Neural progenitor cell (in vitro differentiated cells): ENCODE measurements around the gene RNF121. TPM values are rescaled to one million over a fixed set of nuclear protein-coding genes. Genes with fewer than 3 reads are reported as not detected.

ENCODE experiments used
- DNase-seq: peaks from one replicate; pipeline ENCODE4 v3.0.0-alpha.2; 2016; ENCODE audit warnings: low spot score
- H2AFZ ChIP-seq: fragments of 200-600 bp; sonication (generic); replicated peaks from 2 replicates; pipeline ENCODE4 v1.6.1; 2016; ENCODE audit warnings: antibody characterized with exemption
- H3F3A ChIP-seq: fragments of 200-600 bp; sonication (generic); 2 replicates; pipeline ENCODE4 v1.6.1; 2016; ENCODE audit warnings: antibody characterized with exemption, low read depth
- H3K27ac ChIP-seq: fragments of 200-600 bp; sonication (generic); 2 replicates; pipeline ENCODE4 v1.5.1; 2016; ENCODE audit warnings: mild to moderate bottlenecking
- H3K27me3 ChIP-seq: fragments of 200-600 bp; sonication (generic); 2 replicates; pipeline ENCODE4 v1.6.1; 2016; ENCODE audit warnings: mild to moderate bottlenecking, moderate library complexity
- H3K36me3 ChIP-seq: fragments of 200-600 bp; sonication (generic); 2 replicates; pipeline ENCODE4 v1.5.1; 2016
- H3K4me1 ChIP-seq: fragments of 200-600 bp; sonication (generic); 2 replicates; pipeline ENCODE4 v1.6.1; 2016; ENCODE audit warnings: mixed run types
- H3K4me2 ChIP-seq: fragments of 200-600 bp; sonication (generic); 2 replicates; pipeline ENCODE4 v1.6.1; 2016
- H3K4me3 ChIP-seq: fragments of 200-600 bp; sonication (generic); 2 replicates; pipeline ENCODE4 v1.5.1; 2016
- H3K79me2 ChIP-seq: fragments of 200-600 bp; sonication (generic); 2 replicates; pipeline ENCODE4 v1.6.1; 2016; ENCODE audit warnings: low read depth
- H3K9ac ChIP-seq: fragments of 200-600 bp; sonication (generic); 2 replicates; pipeline ENCODE4 v1.6.1; 2016
- H3K9me3 ChIP-seq: fragments of 200-600 bp; sonication (generic); 2 replicates; pipeline ENCODE4 v1.5.1; 2016; ENCODE audit warnings: low read depth
- H4K20me1 ChIP-seq: fragments of 200-600 bp; sonication (generic); 2 replicates; pipeline ENCODE4 v1.6.1; 2016; ENCODE audit warnings: low read depth
- H3K27ac Mint-ChIP-seq: 3 replicates; pipeline ENCODE4 v1.8.0; 2021; ENCODE audit warnings: mixed read lengths
- H3K27me3 Mint-ChIP-seq: 2 replicates; pipeline ENCODE4 v1.8.0; 2022; ENCODE audit warnings: low read depth, mild to moderate bottlenecking, inconsistent platforms, moderate library complexity, mixed read lengths; ENCODE audit not compliant: insufficient read depth
- H3K36me3 Mint-ChIP-seq: 3 replicates; pipeline ENCODE4 v1.8.0; 2021; ENCODE audit warnings: mixed read lengths
- H3K4me1 Mint-ChIP-seq: 3 replicates; pipeline ENCODE4 v1.8.0; 2021; ENCODE audit warnings: mixed read lengths
- H3K4me3 Mint-ChIP-seq: 3 replicates; pipeline ENCODE4 v1.8.0; 2021; ENCODE audit warnings: mild to moderate bottlenecking, moderate library complexity, mixed read lengths
- H3K9me3 Mint-ChIP-seq: 3 replicates; pipeline ENCODE4 v1.8.0; 2020; ENCODE audit warnings: mixed read lengths
- EZH2 ChIP-seq: fragments of 200-600 bp; sonication (generic); IDR thresholded peaks from 2 replicates; pipeline ENCODE4 v1.6.1; 2017; ENCODE audit warnings: antibody characterized with exemption, mild to moderate bottlenecking, moderate library complexity
- EZH2phosphoT487 ChIP-seq: fragments of 200-600 bp; sonication (generic); IDR thresholded peaks from 2 replicates; pipeline ENCODE4 v1.6.1; 2017; ENCODE audit warnings: antibody characterized with exemption
- total RNA-seq: library from RNA; depleted of rRNA; stranded (reverse); fragments of >200 nt; gene quantifications from 2 replicates; pipeline ENCODE4 v1.2.3, GENCODE V29; 2015; ENCODE audit warnings: low replicate concordance
- TF ChIP-seq, protein P1 (sequence below): fragments of 200-600 bp; sonication (generic); IDR thresholded peaks from 2 replicates; pipeline ENCODE4 v1.5.1; 2017; ENCODE audit warnings: antibody characterized with exemption, mild to moderate bottlenecking

Gene RNF121
- total RNA-seq, 1 donor from 2014 or later, result 16.7 TPM

DNA sequence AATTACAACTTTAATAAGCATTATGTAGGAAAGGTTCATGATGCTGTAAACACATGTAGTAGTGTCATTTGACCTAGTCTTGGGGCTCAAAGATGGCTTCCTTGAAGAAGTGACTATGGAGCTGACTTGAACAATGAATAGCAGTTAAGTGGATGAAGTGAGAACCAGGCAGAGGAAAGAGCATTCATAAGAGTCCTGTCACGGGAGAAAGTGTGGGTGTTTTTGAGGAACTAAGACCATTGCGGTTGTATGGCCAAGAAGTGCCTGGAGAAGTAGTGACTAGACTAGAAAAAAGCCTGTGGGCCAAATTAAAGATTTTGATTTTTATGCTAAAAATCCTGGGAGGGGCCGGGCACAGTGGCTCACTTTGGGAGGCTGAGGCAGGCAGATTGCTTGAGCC is 62.6 kb downstream of the RNF121 start:
- TF ChIP-seq EZH2phosphoT487 (no peak), EZH2 (no peak)
- TF ChIP-seq, protein P1, sequence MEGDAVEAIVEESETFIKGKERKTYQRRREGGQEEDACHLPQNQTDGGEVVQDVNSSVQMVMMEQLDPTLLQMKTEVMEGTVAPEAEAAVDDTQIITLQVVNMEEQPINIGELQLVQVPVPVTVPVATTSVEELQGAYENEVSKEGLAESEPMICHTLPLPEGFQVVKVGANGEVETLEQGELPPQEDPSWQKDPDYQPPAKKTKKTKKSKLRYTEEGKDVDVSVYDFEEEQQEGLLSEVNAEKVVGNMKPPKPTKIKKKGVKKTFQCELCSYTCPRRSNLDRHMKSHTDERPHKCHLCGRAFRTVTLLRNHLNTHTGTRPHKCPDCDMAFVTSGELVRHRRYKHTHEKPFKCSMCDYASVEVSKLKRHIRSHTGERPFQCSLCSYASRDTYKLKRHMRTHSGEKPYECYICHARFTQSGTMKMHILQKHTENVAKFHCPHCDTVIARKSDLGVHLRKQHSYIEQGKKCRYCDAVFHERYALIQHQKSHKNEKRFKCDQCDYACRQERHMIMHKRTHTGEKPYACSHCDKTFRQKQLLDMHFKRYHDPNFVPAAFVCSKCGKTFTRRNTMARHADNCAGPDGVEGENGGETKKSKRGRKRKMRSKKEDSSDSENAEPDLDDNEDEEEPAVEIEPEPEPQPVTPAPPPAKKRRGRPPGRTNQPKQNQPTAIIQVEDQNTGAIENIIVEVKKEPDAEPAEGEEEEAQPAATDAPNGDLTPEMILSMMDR, result no peak
- Histone ChIP-seq H3K27ac (no peak overlapping the region), H3K36me3 (no peaks in the 10 kb centered on the region), H3K4me3 (no peak overlapping the region), H3K79me2 (no peaks in the 10 kb centered on the region), H3K9me3 (no peaks in the 10 kb centered on the region), H4K20me1 (no peaks in the 10 kb centered on the region), H3K4me1 (no peaks in the 10 kb centered on the region), H3K9ac (no peak overlapping the region), H3K4me2 (no peak overlapping the region), H3K27me3 (no peaks in the 10 kb centered on the region), H2AFZ (no peak overlapping the region), H3F3A (peaks cover 3% of the 10 kb centered on the region)
- no peak for DNase-seq
- Mint-ChIP-seq H3K36me3 (peaks cover 5% of the 10 kb centered on the region), H3K27me3 (no peaks in the 10 kb centered on the region), H3K4me1 (no peaks in the 10 kb centered on the region), H3K27ac (no peak overlapping the region), H3K4me3 (no peak overlapping the region), H3K9me3 (no peaks in the 10 kb centered on the region)

DNA sequence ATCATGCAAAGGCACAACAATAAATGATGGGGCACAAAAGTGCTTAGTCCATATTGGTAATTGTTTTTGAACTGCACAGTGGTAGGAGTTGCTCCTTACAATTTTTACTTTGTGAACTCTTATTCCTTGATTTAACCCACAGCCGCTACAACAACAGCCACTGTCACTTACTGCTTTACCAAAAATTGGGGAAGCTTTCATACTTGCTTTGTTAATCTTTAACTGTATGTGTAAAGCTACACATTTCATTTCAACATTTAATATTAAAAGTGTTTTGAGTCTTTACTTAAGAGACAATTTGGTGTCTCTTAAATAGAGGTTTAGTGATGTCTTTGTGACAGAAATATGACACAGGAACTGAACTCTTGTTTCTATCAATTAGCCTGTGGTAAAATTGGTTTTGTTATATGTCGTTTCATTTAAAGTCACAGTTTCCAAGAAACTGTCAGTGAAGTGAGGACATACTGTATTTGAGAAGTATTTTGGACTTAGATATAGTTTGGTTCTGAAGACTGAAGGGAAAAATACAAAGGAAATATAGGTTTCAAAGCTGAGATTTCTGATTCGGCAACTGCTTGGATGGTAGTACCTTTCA is 63.4 kb downstream of the RNF121 start:
- H3K4me3 ChIP-seq, result no peak overlapping the region
- H3K4me3 Mint-ChIP-seq, result no peak overlapping the region
- no peaks in the 10 kb centered on the region for H3K9me3 ChIP-seq
- H3K4me1 ChIP-seq, result no peaks in the 10 kb centered on the region
- no peaks in the 10 kb centered on the region for H3K27me3 Mint-ChIP-seq
- H3K36me3 ChIP-seq, result no peaks in the 10 kb centered on the region
- H3K9me3 Mint-ChIP-seq, result no peaks in the 10 kb centered on the region
- H3K4me1 Mint-ChIP-seq, result peaks cover 2% of the 10 kb centered on the region
- H2AFZ ChIP-seq, result no peak overlapping the region
- no peak for DNase-seq
- H3K36me3 Mint-ChIP-seq, result peaks cover 6% of the 10 kb centered on the region
- TF ChIP-seq, protein P1, result no peak
- no peak for TF ChIP-seq EZH2phosphoT487
- TF ChIP-seq EZH2, result no peak
- H3K27me3 ChIP-seq, result no peaks in the 10 kb centered on the region
- H3K4me2 ChIP-seq, result no peak overlapping the region
- no peak overlapping the region for H3K27ac ChIP-seq
- H4K20me1 ChIP-seq, result no peaks in the 10 kb centered on the region
- H3K79me2 ChIP-seq, result no peaks in the 10 kb centered on the region
- peaks cover 3% of the 10 kb centered on the region for H3F3A ChIP-seq
- H3K27ac Mint-ChIP-seq, result no peak overlapping the region
- no peak overlapping the region for H3K9ac ChIP-seq

DNA sequence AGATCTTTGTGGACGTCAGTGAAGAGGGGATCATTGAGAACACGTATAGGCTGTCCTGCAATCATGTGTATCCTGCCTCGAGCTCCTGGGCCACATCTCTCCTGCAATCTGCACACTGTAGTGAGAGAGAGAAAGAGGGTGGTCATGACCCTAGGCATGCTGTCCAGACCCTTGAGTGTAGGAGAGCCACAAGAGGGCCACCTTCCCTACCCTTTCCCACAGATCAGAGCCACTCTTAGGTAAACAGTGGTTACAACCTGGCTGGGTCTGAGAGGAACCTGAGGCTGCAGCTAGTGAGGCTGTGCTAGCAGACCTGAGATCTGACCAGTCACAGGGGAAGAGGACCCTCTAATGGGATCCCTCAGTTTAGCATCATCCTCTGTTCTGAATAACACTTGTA is 65.9 kb downstream of the RNF121 start:
- Histone ChIP-seq H3K9me3 (no peaks in the 10 kb centered on the region), H3K4me2 (no peak overlapping the region), H3K4me3 (no peak overlapping the region), H3K27me3 (no peaks in the 10 kb centered on the region), H3K36me3 (no peaks in the 10 kb centered on the region), H3K27ac (no peak overlapping the region), H3K4me1 (no peaks in the 10 kb centered on the region), H3K9ac (no peak overlapping the region), H3F3A (peaks cover 3% of the 10 kb centered on the region), H2AFZ (no peak overlapping the region), H4K20me1 (no peaks in the 10 kb centered on the region), H3K79me2 (no peaks in the 10 kb centered on the region)
- no peaks in the 10 kb centered on the region for H3K9me3 Mint-ChIP-seq
- H3K4me3 Mint-ChIP-seq, result no peak overlapping the region
- H3K27me3 Mint-ChIP-seq, result no peaks in the 10 kb centered on the region
- no peak overlapping the region for H3K27ac Mint-ChIP-seq
- TF ChIP-seq, protein P1, result no peak
- TF ChIP-seq EZH2phosphoT487 (no peak), EZH2 (no peak)
- H3K36me3 Mint-ChIP-seq, result peaks cover 6% of the 10 kb centered on the region
- no peak for DNase-seq
- peaks cover 2% of the 10 kb centered on the region for H3K4me1 Mint-ChIP-seq
